GM19395 (cell line): ENCODE data around the gene ESCO1.
"Not testable (repeated sequence)": the region's sequence is repeated elsewhere in the genome, so short reads cannot be mapped to it uniquely, and the experiment has no call there.

Experiments
- ATAC-seq: cut with Tn5 transposase; IDR thresholded peaks from one replicate; pipeline ENCODE4 v1.9.1; 2021; ENCODE audit warnings: mild to moderate bottlenecking, moderate library complexity; ENCODE audit not compliant: unreplicated experiment

ESCO1 gene

DNA sequence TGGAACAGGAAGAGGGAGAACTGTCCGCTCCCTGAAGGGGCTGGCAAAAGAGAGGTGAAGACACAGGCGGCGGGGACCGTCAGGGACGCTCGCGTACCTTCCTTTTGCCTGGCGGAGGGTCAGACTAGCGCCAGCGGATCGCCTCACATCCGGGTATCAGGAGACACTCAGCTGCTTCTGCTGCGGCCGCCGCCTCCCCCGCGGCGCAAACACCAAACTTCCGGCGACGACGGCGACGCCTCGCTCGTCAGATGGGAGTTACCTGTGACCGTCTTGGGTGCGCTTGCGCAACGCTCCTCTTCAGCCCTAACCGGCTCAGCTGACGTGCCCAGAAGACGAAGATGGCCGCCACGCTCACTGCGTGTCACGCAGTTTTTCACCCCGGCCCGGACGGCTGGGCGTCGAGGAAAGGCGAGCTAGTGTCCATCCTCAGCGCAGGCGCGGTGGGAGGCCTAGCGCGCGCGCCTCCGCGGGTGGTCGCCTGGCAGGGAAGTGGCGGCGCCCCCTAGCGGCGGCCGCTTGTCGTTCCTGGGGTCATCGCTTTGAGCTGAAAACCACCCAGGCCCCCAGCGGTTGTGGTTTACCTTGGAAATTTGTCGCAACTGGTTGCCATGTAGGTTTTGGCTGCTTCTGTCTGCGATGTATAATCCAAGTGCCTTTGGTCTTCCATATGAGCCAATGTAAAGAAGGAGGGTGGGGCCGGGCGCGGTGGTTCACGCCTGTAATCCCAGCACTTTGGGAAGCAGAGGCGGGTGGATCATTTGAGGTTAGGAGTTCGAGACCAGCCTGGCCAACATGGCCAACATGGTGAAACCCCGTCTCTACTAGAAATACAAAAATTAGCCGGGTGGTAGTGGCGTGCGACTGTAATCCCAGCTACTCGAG, at the start of gene ESCO1:
Gene ESCO1, minus strand, starts transcription at position 179 of the 885 bp plus-strand sequence. CDS start 25,861 bp downstream, outside the sequence.
- peak; percentile 87 for ATAC-seq

DNA sequence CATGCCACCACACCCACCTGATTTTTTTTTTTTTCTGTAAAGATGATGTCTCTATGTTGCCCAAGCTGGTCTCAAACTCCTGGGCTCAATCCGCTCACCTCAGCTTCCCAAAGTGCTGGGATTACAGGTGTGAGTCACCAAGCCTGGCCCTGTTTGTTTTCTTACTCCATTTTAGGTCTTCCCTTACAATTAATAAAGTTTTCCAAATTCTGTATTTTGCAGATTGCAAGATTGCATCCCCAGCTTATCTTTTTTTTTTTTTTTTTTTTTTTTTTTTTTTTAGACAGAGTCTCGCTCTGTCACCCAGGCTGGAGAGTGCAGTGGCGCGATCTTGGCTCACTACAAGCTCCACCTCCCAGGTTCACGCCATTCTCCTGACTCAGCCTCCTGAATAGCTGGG, 39.9 kb upstream of the ESCO1 start:
- ATAC-seq, result not testable (repeated sequence)

DNA sequence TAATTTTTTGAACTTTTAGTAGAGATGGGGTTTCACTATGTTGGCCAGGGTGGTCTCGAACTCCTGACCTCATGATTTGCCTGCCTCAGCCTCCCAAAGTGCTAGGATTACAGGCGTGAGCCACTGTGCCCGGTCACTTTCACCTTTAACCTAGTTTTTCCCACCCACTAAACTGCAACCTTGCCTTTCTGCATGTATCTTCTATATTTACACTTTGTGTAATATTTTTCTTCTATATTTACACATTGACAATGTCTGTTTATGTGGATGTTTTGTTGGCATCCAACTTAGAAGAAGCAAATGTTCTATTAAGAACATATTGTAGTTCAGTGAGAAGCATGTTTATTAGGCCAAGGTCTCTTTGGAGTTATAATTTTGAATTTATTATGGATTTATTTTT, 38.3 kb upstream of the ESCO1 start:
- no peak for ATAC-seq

DNA sequence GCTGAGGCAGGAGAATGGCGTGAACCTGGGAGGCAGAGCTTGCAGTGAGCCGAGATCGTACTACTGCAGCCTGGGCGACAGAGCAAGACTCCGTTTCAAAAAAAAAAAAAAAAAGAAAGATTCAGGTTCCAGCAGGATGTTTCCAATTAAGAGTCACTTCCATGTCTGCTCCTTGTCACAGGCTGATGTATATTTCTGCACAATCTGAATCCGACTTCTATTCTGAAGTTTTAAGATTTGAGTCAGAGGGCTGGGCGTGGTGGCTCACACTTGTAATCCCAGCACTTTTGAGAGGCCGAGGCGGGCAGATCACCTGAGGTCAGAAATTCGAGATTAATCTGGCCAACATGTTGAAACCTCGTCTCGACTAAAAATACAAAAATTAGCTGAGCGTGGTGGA, 36.3 kb upstream of the ESCO1 start:
- no peak for ATAC-seq

DNA sequence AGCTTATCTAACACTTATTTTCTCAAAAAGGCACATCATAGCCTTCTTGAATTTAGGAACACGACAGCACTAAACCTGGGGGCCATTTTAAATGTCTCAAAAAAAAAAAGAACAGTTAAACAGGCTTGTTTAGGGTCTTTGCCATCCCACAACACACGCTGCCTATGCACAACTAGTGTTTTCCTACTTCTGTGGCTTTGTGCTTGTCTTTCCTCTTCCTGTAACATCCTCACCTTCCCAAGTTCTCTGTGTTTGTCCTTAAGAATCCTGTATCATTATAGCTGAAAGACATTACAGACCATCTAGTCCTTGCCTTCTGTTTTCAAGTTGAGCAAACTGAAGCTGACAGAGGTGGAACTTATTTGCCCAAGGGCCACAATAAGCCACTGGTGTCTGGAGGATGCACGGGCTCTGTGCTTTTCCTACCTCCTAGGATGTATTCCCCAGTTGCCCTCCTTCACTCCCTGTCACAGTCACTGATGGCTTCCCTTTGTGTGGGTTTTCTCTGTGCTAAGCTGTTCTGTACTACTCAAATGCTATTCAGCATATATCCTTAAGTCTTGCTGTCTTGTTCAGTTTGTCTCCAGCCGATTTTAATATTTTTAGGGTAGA, 34.2 kb upstream of the ESCO1 start:
- no peak for ATAC-seq

GRCh38 chr18:21632393-21632792, 31.9 kb upstream of the ESCO1 start:
- ATAC-seq, result no peak

- ATAC-seq, result peak; percentile 98
Measured at GRCh38 chr18:21629089-21629832, 28.8 kb upstream of the ESCO1 start.

GRCh38 chr18:21621640-21622039, 21.1 kb upstream of the ESCO1 start:
- not testable (repeated sequence) for ATAC-seq

DNA sequence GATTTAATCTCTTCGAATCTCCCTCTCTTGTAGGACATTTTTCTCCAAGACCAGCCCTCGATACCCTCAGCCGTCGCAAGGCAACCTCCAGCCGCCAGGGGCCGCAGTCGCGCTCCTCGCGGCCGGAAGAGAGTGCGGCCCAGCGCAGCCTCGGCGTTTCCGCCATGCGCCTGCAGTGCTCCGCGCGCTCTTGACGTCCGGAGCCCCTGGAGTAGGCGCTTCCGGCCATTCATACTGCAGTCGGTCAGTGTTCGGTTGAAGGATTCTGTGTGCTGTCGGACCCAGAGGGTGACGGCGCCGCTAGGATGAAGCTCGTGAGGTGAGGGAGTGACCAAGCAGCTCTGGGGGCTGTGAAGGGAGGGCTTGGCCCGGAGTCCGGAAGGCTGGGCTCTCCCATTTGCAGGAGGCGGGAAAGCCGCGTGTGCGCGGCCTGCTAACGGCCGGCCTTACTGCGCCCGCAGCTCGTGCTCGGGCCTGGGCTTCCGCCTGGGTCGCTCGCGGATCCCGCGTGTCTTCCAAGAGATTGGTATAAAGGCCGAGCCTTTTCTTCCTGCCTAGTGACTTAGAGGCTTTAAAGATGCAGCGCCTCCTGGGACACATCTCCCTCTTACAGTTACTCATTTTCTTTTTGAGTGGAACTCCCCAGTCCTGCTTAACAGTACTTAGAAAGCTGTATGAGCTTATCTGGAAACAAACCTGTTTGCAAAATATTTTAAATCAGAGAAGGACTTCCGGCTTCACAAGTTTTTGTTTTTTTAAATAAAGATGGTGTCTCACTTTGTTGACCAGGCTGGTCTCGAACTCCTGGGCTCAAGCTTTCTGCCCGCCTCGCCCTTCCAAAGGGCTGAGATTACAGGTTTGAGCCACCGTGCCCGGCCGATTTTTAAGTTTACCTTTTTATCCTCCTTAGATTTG, 11.9 kb upstream of the ESCO1 start, which contains the start of gene SNRPD1:
Gene SNRPD1, plus strand, starts transcription at position 190 of the 915 bp plus-strand sequence. Its CDS starts 116 bp downstream, at position 306.
- ATAC-seq, result peak; percentile 96

DNA sequence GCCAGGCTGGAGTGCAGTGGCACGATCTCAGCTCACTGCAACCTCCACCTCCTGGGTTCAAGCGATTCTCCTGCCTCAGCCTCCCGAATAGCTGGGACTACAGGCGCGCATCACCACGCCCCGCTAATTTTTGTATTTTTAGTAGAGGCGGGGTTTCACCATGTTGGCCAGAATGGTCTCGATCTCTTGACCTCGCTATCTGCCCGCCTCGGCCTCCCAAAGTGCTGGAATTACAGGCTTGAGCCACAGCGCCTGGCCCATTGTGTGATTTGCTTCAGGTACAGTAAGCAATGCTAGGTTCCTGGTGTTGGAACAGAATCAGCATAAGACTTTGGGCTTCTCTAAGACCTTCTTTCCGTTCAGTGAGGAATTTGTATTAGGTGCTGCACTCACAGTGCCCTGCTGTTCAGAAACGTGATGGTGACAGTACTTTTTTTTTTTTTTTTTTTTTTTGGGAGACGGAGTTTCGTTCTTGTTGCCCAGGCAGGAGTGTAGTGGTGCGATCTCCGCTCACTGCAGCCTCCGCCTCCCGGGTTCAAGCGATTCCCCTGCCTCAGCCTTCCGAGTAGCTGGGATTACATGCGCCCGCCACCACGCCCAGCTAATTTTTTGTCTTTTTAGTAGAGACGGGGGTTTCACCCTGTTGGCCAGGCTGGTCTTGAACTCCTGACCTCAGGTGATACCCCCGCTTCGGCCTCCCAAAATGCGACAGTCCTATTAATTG, 11.1 kb upstream of the ESCO1 start:
- ATAC-seq, result peak; percentile 18

DNA sequence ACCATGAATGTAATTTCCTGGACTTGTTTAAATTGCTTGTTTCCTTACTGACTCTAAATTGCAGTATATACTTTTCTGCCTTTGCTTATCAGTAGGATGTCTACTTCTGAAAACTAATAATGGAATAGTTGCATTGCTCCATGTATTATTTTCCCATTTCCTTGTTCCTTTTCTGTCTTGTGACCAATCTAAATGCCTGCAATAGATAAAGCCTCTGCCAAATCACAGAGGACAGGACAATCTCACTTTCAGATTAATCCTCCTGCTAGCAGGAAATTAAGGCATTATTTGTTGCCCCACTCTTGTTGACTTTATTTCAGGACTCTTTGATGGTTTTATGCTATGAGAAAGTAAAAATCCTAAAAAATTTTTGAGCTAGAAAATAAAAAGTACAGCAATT, 4.7 kb upstream of the ESCO1 start:
- ATAC-seq, result no peak

- ATAC-seq, result no peak
Measured at GRCh38 chr18:21604671-21605070, 4.2 kb upstream of the ESCO1 start.

DNA sequence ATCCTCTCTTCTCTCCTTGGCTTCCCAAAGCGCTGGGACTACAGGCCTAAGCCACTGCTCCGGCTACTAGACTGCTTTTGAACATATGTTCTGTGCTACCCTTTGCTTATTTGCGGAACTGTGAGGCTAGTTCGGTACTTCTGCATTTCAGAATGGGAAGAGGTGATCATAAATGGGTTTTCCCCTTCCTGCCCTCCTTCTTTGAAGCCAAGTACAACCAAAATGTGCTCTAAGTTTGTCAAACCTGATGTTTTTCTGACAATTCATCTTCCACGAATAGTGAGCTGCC, 1.7 kb upstream of the ESCO1 start:
- no peak for ATAC-seq

GRCh38 chr18:21599585-21600525, 649 bp downstream of the ESCO1 start:
- ATAC-seq, result peak; percentile 52

DNA sequence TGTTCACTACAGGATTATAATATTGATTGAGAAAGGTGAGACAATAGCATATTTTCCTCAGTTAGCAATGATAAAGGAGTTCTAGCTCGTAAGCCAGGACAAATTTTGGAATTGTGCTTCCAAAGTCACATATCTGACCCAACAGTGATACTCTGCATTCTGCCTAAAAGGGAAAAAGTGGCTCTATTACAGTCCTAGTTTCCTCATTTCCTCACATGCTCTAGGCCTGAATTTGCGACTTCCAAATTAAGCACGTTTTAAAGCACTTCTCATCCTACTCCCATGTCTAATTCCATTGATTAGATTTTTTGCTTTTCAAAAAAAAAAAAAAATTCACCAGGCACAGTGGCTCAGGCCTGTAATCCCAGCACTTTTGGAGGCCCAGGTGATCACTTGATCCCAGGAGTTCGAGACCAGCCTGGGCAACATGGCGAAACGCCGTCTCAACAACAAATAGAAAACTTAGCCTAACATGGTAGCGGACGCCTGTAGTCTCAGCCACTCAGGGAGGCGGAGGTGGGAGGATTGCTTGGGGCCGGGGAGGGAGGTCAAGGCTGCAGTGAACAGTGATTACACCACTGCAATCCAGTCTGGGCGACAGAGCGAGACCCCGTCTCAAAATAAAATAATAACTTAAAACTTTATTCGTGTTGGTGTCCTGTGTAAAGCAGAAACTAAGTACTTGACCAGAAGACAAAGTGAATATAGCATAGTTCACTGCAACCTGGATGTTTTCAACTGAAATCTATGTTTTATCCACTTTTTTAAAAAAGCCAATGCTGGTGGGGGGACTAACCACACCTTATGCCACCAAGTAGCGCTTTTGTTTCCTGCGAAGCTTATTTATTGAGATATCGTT, 1.5 kb downstream of the ESCO1 start:
- ATAC-seq, result no peak

DNA sequence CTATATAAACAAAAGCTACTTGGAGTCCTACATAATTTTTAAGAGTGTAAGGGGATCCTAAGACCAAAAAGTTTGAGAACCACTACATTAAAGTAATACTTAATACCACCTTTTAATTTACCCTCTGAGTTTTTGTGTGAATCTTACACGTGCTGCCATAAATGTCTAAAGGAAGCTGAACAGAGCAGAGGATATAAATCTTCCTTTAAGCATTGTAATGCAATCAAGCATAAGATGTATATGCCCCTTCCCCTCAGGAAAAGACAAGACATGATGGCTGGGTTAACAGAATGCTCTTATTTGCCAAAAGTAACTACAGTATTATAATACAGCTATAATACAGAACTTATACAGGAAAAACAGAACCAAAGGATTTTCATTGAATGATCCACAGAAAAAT, 2.9 kb downstream of the ESCO1 start:
- no peak for ATAC-seq

GRCh38 chr18:21593540-21594257, 6.8 kb downstream of the ESCO1 start:
- ATAC-seq, result no peak
